ENCODE measurements around the gene PDE3B. TPM values are rescaled to one million over a fixed set of nuclear protein-coding genes. Genes with fewer than 3 reads are reported as not detected.
A peak's percentile ranks its signal among the peaks of the same experiment; 100 is the strongest.

The PDE3B gene
- total and polyA plus RNA-seq, 2 of the 8 experiments (the other 6 are each of a cell fraction or from before 2014, with no cell fraction given): 2.7 to 10.9 TPM

- no peak overlapping the region for H2BK5ac ChIP-seq (ENCODE audit: low read depth, low read length)
- no peak overlapping the region for H4K91ac ChIP-seq (replicated peaks; ENCODE audit: insufficient read length, low read length)
- CTCF ChIA-PET (ENCODE audit: partially characterized antibody): interaction anchor here (0.6 to 5.6 kb wide), 118 partner anchors 7 to 1442 kb away, joined by 3 to 138 read pairs (median 5); partner anchors contain the start of genes CALCB, CYP2R1, INSC and PSMA1
- no peaks in the 10 kb centered on the region for H3K9me3 ChIP-seq (ENCODE audit: insufficient read depth in 2 of 2, low read depth in 1 of 2, low read length in 1 of 2)
- H3K79me1 ChIP-seq (ENCODE audit: low read depth, low read length): no peaks in the 10 kb centered on the region
- WGBS, 2 experiments (ENCODE audit: extremely low coverage in 1 of 2, insufficient coverage in 1 of 2, insufficient read length in 1 of 2, insufficient replicate concordance in 2 of 2, low coverage in 1 of 2, low lambda C conversion rate in 2 of 2, missing lambda C conversion rate in 1 of 2): 72% methylated on average over 6 of the region's 6 CpGs; no CpG with 5 or more reads in 1 of the 2 experiments
- H4K20me1 ChIP-seq (replicated peaks in 1 of 2; ENCODE audit: control insufficient read depth in 1 of 2, insufficient read depth in 2 of 2, low read length in 2 of 2): no peaks in the 10 kb centered on the region
- H3K4me3 ChIP-seq (ENCODE audit: extremely low read depth in 1 of 4, insufficient read depth in 2 of 4, low read depth in 3 of 4, low read length in 4 of 4): no peak overlapping the region
- H3K23me2 ChIP-seq (ENCODE audit: low read depth, low read length): no peaks in the 10 kb centered on the region
- no peak overlapping the region for H2AK5ac ChIP-seq (ENCODE audit: low read depth, low read length)
- H3K9ac ChIP-seq (replicated peaks in 1 of 4; ENCODE audit: extremely low read depth in 1 of 4, low read depth in 3 of 4, low read length in 3 of 4): no peak overlapping the region
- no peak overlapping the region for H3K4me2 ChIP-seq (ENCODE audit: insufficient read depth in 1 of 2, low read depth in 2 of 2, low read length in 2 of 2)
- peaks cover 0 to 11% (median under 1%) of the 10 kb centered on the region in 4 experiments; a peak in 4 of 7 replicates for H3K4me1 ChIP-seq (replicated peaks in 1 of 4; ENCODE audit: control insufficient read depth in 3 of 4, insufficient read depth in 4 of 4, low read length in 3 of 4)
- H3K27ac ChIP-seq (ENCODE audit: low read depth, low read length): no peak overlapping the region
- DNase-seq (ENCODE audit: low read depth in 1 of 2, low spot score in 2 of 2) (no peak), FAIRE-seq (peak; percentile 72)
- H2BK120ac ChIP-seq (replicated peaks; ENCODE audit: low read depth, low read length): no peak overlapping the region
- no peak overlapping the region for H3K23ac ChIP-seq (ENCODE audit: insufficient read length)
- no peak overlapping the region for H4K5ac ChIP-seq (ENCODE audit: insufficient read length, low read depth, low read length)
- H3K27me3 ChIP-seq (replicated peaks in 1 of 4; ENCODE audit: control insufficient read depth in 3 of 4, extremely low read depth in 1 of 4, insufficient read depth in 3 of 4, low read length in 3 of 4): peaks cover 0 to 7% (median 0%) of the 10 kb centered on the region in 4 experiments; a peak in 3 of 7 replicates
- POLR2A ChIA-PET (ENCODE audit: partially characterized antibody): interaction anchor here (0.6 to 3.1 kb wide), 2 partner anchors 264 to 1827 kb away, joined by 3 to 10 read pairs; partner anchors contain the start of gene PDE3B
- no peak overlapping the region for H2BK20ac ChIP-seq (ENCODE audit: low read length)
- H3K18ac ChIP-seq (ENCODE audit: extremely low read depth, low read length): no peak overlapping the region
- H3K4ac ChIP-seq (replicated peaks; ENCODE audit: insufficient read length, low read depth, low read length): no peak overlapping the region
- H3K36me3 ChIP-seq (ENCODE audit: control insufficient read depth in 2 of 4, insufficient read depth in 4 of 4, low read length in 3 of 4): no peaks in the 10 kb centered on the region
- no peak overlapping the region for H2AFZ ChIP-seq (ENCODE audit: low read length)
- no peaks in the 10 kb centered on the region for H3K79me2 ChIP-seq (ENCODE audit: control insufficient read depth in 1 of 2, insufficient read depth in 2 of 2, low read length in 2 of 2)
- H2BK15ac ChIP-seq (ENCODE audit: low read length): no peak overlapping the region
- H4K8ac ChIP-seq (ENCODE audit: extremely low read depth, insufficient read depth, low read length): no peak overlapping the region
- peak; percentile 80 to 82 for TF ChIP-seq RAD21 (IDR thresholded peaks at IDR 0.05 in 1 of 2, conservative IDR thresholded peaks at IDR 0.05 in 1 of 2; ENCODE audit: low read depth in 2 of 2, low read length in 2 of 2)
- TF ChIP-seq CHD2 (IDR thresholded peaks at IDR 0.05; ENCODE audit: low read length): no peak
- no peak for TF ChIP-seq POLR2AphosphoS5 (IDR thresholded peaks at IDR 0.05; ENCODE audit: low read depth, low read length)
- peak in 2 of 3 experiments; percentile 66 to 79; a peak in 3 of 4 replicates for TF ChIP-seq CTCF (IDR thresholded peaks at IDR 0.05; ENCODE audit: control extremely low read depth in 1 of 3, insufficient read depth in 1 of 3, low read depth in 1 of 3, low read length in 3 of 3)
- no peak for TF ChIP-seq HDAC6 (IDR thresholded peaks at IDR 0.05; ENCODE audit: low read depth, low read length)
- no peak for TF ChIP-seq TEAD4 (IDR thresholded peaks at IDR 0.05; ENCODE audit: low read depth, low read length)
- H2BK12ac ChIP-seq (ENCODE audit: low read depth, low read length): no peak overlapping the region
- H3K14ac ChIP-seq (ENCODE audit: insufficient read length): no peak overlapping the region
- H3K56ac ChIP-seq (replicated peaks; ENCODE audit: insufficient read length, low read depth, low read length): no peak overlapping the region
Observed at GRCh38 chr11:14908214-14908880, 264.7 kb downstream of the PDE3B start.

All from H1 (cell line).